CD4-positive, alpha-beta T cell treated with Interleukin-15 for 1 hour (primary cell): ENCODE results near the gene GRID1.

Experiments used
- DNase-seq: peaks from one replicate; pipeline ENCODE4 v3.0.0-alpha.2; 2020

GRID1 gene

DNA sequence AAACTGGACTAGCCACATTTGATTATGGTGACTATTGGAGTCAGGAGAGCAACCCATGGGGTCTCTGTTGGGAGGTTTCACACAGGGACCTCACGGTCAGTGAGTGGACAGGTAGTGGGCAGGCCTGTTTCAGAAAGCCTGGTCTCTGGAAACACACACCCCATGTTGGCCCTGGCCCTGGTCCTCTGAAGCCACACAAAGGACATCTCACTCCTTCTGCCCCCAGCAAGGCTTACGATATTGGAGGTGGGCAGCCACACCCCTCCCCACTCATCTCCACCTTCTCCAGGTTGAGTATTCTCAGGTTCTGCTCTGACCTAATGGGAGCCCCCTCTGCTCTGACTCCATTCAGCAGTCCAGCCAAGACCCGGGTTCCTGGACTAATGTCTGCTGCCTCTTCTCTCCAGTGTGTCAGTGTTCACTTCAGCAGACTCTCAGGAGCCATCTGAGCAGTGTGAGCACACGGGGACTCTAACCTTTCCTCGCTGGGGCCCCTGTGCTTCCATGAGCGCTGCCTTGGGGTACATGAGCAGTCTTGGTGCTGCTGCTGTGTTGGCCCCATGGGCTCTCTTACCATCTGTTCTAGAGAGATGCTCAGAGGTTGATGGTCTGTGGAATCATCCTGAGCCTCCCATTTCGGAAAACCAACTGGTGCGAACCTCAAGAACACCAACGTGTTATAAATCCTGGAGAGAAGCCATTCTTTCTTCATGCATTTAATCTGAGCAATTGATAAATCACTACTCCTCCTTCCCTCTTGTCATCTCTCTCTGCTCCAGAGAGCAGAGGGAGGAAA is 748.6 kb downstream of the GRID1 start:
- DNase-seq = no peak

DNA sequence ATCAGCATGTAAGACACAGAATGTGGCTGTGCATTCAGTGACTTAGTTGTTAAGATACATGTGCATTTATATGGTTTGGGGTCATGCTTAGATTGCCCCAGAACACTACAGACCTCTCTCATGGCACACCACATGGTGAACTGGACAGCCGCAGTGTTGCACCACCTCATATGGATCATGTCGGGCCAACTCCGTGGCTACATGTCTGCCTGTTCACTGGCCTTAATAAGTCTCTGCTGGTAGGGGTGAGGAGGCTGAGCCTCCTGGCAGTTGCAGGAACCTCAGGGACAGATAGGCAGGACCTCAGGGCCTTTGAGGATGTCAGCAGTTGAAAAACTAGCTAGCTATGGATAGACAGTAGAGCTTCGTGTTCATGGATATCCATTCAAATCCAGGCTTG is 751.0 kb downstream of the GRID1 start:
- DNase-seq = no peak

GRCh38 chr10:85614981-85615380 is 751.6 kb downstream of the GRID1 start:
- DNase-seq = no peak

- DNase-seq = no peak
Measured at GRCh38 chr10:85614566-85614965, 752.0 kb downstream of the GRID1 start.

DNA sequence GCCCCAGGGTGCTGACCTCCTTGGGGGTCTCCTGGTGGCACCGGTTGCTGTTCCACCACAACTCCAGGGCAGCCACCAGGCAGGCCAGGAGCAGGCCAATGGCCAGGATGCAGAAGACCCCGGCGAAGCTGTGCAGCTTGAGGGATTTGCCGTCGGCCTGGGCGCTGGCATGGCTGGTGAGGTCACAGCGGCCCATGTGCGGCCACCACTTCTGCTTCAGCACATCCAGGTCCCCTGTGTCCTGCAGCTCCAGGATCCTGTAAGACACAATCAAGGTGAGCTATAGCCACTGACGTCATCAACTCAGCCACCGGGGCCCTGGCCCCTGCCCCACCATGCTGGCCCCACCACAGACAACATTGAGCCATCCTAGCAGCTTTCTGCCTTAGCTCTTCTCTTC is 753.2 kb downstream of the GRID1 start:
- no peak for DNase-seq

DNA sequence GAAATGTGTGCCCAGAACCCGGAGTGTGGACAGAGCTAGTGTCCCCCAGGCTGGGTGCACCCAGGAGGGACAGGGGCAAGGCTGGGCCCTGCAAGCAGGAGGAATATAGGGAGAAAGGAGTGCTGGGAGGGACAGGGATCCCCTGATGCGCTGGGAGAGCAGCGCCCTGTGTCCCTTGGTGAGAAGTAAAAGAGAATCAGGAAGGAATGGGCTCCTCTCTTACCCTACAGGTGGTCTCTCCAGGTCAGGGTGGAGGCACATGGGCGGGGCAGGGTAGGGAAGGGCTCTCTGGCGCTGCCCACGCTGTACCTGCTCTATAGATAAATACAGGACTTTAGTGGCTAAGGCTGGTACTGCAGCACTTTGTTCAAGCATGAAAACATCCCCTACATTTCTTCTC is 753.8 kb downstream of the GRID1 start:
- no peak for DNase-seq

DNA sequence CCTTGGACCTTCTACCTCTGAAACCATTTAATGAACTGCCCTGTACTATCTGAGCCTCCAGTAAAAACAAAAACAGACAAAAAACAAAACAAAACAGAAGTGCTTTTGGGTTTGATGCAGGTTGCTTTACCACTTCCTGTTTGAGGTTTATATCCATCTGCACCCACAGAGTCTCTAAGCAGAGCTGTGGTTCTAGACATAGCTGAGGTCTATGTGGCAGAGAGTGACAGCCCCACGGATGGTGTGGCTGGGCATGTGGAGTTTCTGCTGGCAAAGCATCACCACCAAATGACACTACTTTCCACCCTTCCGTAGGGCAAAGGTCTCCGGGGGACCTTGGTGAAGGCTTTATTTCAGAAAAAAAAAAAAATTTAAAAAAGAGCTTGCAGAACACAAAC is 754.2 kb downstream of the GRID1 start:
- DNase-seq = peak; percentile 36

DNA sequence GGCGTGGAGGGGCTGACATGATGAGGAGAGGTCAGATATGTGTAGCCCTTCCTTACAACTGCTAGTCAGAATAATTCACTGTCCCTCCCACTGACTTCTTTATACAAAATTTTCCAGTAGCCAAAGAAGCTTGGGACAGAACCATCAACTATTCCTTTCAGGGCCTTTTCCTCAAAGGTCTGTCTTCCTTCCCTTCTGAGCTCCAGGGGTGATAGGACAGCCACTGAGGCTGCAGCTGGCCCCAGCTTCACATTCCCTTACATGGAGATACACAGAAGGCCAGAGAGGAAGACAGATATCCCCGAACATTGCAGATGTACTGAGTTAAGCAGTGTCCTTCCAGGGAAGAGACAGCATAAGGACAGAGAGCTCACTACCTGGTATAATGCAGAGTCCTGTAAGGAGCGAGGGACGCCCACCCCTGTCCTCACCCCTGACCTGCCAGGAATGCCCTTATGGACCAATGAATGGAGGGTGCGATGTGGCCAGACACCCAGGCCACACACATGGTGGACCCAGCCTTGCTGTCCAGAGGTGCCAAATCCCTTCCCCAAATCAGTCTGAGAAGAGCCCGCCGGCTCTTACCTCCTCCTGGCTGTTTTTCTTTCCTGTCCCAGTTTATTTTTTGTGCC is 754.7 kb downstream of the GRID1 start:
- no peak for DNase-seq

GRCh38 chr10:85611093-85611740 is 755.4 kb downstream of the GRID1 start:
- no peak for DNase-seq

DNA sequence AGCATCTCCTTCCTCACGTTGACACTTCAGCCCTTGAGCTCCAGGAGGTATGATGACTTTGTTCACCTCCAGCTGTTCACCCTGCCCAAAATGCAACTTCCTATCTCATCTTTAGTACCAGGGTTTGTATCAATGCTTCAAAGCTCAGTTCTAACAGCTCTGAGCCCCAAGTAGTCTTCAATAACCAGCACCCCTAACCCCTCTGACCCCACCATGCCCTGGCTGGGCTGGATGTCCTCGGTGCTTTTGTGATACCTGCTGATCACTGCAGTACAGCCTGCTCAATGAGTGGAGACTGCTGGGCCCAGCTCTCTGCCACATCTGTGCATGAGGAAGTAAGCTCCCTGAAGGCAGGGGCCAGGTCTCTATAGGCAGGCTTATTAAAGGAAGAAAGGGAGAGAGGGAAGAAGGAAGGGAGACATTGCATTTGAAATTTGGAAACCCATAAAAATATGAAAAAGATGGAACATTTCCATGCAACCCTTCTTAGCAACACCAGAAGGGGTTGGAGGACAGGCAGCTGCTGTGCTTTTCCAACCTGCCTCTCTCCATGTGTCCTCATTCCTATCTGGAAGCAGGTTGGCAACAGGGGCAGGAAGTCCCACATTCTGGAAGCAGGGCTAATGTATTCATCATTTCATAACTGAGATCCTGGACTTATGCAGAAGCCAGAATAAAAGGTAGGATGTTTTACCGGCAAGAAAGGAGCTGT is 756.1 kb downstream of the GRID1 start:
- no peak for DNase-seq

DNA sequence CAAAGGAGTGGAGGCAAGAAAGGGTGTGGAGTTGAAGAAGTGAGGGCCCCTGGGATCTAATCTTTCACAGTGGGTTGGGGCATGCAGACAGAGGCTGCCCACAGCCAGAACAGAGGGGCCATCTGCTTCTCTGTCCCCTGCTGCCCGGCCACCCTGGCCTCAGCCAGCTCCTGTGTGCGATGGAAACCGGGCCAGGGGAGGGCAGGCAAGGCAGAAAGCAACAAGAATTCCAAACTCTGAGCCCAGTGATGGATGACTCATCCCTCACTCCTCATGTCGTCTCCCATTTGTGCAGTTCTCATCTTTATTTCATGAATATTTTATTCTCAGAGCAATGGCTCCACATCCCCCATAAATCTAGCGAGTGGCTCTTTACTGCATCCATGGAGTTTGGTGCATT is 757.1 kb downstream of the GRID1 start:
- no peak for DNase-seq

DNA sequence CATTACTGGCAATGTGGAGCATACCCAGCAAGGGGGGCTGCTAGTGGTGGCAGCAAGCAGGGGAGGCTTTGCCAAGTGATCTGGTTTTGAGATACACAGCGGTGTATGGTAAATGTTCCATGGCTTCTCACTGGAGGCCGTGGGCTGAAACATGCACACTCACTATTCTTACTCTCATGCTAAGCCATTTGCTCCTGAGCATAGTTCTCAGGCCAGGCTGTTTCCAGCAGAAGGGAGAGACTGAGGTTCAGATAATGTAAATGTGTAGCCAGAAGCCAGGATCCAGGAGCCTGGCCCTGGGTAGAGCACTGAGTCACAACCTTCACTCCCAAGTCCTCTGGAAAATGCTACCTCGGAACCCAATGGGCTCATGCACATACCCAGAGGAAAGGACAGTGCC is 757.9 kb downstream of the GRID1 start:
- no peak for DNase-seq

DNA sequence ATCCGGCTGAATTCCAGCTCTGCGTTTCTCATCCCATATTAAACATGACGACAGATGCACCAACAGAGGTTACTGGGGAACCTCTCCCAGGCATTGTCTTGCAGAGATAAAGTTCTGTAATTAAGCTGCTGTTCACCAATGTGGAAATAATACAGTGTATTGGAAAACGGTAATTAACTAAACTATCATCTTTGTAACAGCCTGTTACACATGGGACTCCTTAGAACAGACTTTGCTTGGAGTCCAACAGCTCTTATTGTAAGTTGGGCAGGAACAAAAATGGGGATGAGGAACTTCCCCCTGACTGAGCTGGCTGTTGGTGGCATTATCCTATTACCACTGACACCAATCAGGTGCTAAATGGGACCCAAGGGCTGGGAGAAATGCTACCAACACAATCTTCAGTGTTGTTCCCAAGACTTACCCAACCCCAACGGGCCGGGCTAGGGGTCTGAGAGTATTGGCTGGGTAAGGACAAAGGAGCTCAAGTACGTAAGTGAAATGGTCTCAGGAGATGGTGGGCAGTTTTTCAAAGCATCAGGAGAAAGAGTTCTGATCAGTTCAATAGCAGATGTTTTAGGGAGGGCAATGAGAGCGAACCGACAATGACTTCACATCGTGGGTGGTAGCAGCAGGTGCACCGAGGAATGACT is 759.4 kb downstream of the GRID1 start:
- no peak for DNase-seq

DNA sequence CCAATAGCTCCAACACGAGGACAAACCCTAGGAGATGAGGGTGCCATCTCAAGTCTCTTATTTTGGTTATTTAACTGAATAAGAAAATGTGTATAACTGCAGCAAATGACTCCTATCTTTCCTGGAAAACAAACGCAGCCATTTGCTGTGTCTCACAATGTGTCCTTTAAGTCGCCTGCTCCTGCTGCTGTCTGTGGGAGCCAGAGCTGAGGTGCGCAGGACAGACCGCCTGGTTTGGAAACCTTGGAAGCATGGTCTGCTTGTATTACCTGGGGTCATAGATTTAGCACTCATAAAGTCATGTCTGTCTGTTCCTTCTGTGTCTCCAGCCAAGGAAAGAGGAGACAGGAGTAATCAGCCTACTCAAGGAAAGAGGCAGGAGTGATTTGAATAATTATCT is 760.2 kb downstream of the GRID1 start:
- no peak for DNase-seq

- DNase-seq = no peak
Measured at GRCh38 chr10:85604884-85605283, 761.7 kb downstream of the GRID1 start.

DNA sequence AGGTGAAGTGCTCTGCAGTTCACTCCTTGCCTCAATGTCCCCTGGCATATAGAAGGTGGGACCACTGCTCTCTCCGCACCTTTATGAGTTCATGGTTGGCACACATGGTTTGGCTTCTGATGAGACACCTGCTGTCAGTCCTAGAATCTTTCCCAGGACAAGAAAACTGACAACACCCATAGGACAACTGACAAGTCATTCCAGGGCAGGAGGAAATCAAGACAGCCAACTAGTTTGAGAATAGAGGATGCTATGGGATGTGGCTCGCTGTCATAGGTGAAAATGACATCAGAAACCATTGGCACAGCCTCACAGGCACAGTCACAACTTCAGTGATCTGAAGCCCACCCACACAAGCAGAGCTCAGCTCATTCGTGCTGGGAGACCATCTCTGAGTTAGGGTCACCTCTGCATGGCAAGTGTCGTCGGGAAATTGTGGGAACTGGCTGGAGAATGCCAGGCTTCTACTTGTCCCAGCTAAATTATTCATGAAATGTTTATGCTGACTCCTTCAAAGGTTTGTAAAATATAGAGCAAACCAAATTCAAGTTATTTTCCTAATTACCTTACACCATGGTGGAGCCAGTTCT is 762.4 kb downstream of the GRID1 start:
- no peak for DNase-seq

- no peak for DNase-seq
Measured at GRCh38 chr10:85603151-85603940, 763.2 kb downstream of the GRID1 start.

- DNase-seq = no peak
Measured at GRCh38 chr10:85602713-85603112, 763.9 kb downstream of the GRID1 start.

- no peak for DNase-seq
Measured at GRCh38 chr10:85602306-85602705, 764.3 kb downstream of the GRID1 start.

DNA sequence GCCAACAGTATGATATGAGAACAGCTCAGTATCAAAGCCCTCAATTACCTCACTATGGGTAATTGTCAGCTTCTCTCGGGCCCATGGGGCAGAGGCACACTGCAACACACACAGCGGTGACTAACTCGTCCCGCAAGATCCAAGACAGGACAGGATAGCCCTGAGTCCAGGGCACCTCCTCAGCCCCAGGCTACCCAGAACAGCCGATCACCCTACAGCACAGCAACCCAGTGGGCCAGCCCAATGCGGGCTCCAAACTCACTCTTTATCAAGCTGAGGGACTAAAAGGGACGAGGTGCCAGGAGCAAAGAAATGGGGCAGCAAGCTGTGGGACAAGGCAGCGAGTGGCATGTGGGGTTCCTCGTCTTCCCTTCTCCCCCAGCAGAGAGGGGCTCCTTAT is 765.1 kb downstream of the GRID1 start:
- no peak for DNase-seq

DNA sequence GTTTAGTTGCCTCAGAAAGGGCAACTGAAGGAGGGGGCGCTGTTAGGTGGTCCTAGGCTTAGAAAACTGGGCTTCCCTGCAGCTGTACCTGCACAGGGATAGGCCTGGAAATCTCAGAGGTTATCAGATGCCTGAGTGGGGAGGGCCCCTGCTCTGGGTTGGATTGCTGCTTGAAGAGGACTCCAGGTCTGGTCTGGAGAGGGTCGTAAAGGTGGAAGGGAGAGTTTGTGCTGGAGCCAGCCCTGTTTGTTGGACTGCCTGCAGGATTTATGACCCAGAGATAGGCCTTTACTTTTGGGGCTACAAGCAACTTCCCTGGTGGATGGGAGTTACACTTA is 765.9 kb downstream of the GRID1 start:
- no peak for DNase-seq
